Sciatic nerve (tissue), 2 donors: ENCODE data around the gene ELANE. TPM values are rescaled to one million over a fixed set of nuclear protein-coding genes. Genes with fewer than 3 reads are reported as not detected.
A peak's percentile ranks its signal among the peaks of the same experiment; 100 is the strongest.

ENCODE experiments used
- ATAC-seq: fragments of 200-7000 bp; cut with Tn5 transposase; one replicate; pipeline ENCODE4 v1.9.1; 2020; ENCODE audit warnings: mild to moderate bottlenecking, moderate library complexity
- DNase-seq: peaks from one replicate; pipeline ENCODE4 v3.0.0-alpha.2; 2020; ENCODE audit warnings: low spot score
- intact Hi-C: fragments of 100-400 bp; cut with DNase I; formaldehyde crosslinking; loops from one replicate; pipeline ENCODE4 v1.14.2; 2022
- total RNA-seq: library from RNA; stranded (reverse); fragmentation: NEBNext Ultra II Directional; extraction: Animal tissue kit (Norgen Biotek cat#: 25700); gene quantifications from one replicate; pipeline ENCODE4 v1.2.1, GENCODE V29; 2021
- donor health status: DM: no; HTN: no; CAD: no.
- donor health status: DM: no; HTN: no; CAD: no.

Gene ELANE
- 2.1 TPM for total RNA-seq

- DNase-seq (no peak), ATAC-seq (no peak)
- intact Hi-C loops, result no loop called here
Observed at GRCh38 chr19:852136-853013, at the start of gene ELANE. TSS of gene ELANE (plus strand) at chr19:852303. CDS start at chr19:852329, 26 bp downstream.

GRCh38 chr19:802498-803098, 49.5 kb upstream of the ELANE start:
- DNase-seq (no peak), ATAC-seq (no peak)
- intact Hi-C loops, result no loop called here

- intact Hi-C loops, result no loop called here
- DNase-seq (peak; percentile 55), ATAC-seq (no peak)
Observed at GRCh38 chr19:803099-803561, 49.0 kb upstream of the ELANE start.

DNA sequence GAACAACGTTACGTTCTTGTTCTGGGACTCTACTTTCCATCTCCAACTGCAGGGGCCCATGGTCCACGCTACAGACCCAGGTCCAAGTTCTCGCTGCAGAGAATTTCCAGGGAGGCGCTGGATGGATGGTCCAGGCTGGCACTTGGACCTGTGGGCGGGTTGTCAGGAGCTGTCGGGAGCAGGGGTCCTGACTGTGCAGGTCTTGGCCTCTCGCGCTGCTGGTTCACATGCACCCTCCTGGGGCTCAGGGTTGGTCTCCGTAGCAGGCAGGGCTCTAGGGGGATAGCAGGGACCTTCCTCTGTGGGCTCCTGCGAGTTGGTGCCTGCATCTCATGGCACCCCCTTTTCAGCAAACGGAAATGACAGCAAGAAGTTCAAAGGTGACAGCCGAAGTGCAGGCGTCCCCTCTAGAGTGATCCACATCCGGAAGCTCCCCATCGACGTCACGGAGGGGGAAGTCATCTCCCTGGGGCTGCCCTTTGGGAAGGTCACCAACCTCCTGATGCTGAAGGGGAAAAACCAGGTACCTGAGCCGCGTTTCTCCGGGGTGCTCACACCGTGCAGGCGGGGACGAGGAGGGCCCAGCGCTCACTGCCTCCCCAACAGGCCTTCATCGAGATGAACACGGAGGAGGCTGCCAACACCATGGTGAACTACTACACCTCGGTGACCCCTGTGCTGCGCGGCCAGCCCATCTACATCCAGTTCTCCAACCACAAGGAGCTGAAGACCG, 48.3 kb upstream of the ELANE start:
- intact Hi-C loops, result no loop called here
- peak; percentile 57 for DNase-seq
- no peak for ATAC-seq

DNA sequence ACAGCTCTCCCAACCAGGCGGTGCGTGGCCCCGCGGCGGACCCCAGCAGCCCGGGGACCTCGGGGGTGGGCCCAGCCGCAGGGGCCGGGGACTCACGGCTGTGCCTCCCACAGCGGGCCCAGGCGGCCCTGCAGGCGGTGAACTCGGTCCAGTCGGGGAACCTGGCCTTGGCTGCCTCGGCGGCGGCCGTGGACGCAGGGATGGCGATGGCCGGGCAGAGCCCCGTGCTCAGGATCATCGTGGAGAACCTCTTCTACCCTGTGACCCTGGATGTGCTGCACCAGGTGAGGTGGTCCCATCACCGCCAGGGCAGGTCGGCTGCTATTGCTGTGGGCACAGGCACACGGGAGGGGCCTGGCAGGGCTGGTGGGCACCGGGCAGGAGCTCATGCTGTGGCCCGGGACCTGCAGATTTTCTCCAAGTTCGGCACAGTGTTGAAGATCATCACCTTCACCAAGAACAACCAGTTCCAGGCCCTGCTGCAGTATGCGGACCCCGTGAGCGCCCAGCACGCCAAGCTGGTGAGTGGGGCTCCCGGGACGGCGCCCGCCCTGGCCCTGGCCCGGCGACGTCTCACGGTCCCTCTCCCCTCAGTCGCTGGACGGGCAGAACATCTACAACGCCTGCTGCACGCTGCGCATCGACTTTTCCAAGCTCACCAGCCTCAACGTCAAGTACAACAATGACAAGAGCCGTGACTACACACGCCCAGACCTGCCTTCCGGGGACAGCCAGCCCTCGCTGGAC, 47.5 kb upstream of the ELANE start:
- DNase-seq, result peak; percentile 59
- no peak for ATAC-seq
- intact Hi-C loops, result no loop called here

GRCh38 chr19:805166-805551, 46.9 kb upstream of the ELANE start:
- ATAC-seq (no peak), DNase-seq (peak; percentile 55)
- intact Hi-C loops, result no loop called here

- ATAC-seq, result no peak
- DNase-seq, result peak; percentile 54
- intact Hi-C loops, result no loop called here
Observed at GRCh38 chr19:805600-806550, 46.2 kb upstream of the ELANE start.

GRCh38 chr19:806815-807421, 45.2 kb upstream of the ELANE start:
- intact Hi-C loops, result no loop called here
- ATAC-seq (no peak), DNase-seq (peak; percentile 53)

DNA sequence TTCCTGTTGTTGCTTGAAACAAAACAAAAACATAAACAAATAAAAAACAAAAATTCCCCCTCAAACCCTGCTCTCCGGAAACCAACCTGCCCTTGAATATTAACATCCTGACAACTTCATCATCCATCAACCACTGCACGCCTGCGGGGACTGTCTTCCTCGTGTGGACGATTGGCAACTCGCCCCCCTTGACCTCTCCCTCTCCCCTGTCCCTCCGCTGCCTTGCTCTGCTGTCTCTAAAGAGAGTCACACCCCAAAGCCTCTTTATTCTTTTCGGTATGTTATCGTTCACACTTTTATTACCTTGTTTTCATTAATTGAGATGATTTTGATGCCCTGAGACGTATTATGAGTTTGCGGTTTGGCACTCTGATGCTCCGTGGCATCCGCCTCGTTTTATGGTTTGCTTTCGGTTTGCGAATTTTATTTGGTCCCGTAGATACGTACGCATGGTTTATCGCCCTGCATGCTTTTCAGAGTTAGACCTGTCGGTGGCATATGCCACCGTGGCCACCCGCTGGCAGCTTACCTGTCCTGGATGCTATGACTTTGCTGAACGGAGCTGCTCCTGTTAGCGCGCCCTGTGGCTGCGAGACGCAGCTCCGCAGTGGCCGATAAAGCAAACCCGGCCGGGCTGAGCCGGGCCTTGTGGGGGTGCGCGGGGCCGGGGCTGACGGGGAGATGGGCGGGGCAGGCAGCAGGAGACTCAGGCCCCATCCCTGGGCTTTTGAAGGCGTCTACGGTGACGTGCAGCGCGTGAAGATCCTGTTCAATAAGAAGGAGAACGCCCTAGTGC, 44.3 kb upstream of the ELANE start:
- DNase-seq (peak; percentile 53), ATAC-seq (no peak)
- intact Hi-C loops, result no loop called here

DNA sequence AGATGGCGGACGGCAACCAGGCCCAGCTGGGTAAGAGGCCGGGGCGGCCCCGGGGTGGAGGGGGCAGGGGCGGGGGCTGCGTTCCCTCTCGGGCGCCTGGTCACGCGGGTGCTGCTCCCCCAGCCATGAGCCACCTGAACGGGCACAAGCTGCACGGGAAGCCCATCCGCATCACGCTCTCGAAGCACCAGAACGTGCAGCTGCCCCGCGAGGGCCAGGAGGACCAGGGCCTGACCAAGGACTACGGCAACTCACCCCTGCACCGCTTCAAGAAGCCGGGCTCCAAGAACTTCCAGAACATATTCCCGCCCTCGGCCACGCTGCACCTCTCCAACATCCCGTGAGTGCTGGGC, 43.7 kb upstream of the ELANE start:
- ATAC-seq (no peak), DNase-seq (peak; percentile 59)
- intact Hi-C loops, result no loop called here

- DNase-seq, result no peak
- intact Hi-C loops, result no loop called here
Observed at GRCh38 chr19:810077-810855, 41.8 kb upstream of the ELANE start.

DNA sequence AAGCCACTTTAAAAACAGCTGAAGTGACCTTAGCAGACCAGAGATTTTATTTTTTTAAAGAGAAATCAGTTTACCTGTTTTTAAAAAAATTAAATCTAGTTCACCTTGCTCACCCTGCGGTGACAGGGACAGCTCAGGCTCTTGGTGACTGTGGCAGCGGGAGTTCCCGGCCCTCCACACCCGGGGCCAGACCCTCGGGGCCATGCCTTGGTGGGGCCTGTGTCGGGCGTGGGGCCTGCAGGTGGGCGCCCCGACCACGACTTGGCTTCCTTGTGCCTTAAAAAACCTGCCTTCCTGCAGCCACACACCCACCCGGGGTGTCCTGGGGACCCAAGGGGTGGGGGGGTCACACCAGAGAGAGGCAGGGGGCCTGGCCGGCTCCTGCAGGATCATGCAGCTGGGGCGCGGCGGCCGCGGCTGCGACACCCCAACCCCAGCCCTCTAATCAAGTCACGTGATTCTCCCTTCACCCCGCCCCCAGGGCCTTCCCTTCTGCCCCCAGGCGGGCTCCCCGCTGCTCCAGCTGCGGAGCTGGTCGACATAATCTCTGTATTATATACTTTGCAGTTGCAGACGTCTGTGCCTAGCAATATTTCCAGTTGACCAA, 41.1 kb upstream of the ELANE start:
- ATAC-seq, result no peak

More at GRCh38 chr19:810077-810855, 41.8 kb upstream of the ELANE start:
- no peak for ATAC-seq

GRCh38 chr19:811506-812048, 40.5 kb upstream of the ELANE start:
- DNase-seq, result no peak
- intact Hi-C loops, result no loop called here
- ATAC-seq, result no peak

More for the DNA sequence above, 41.1 kb upstream of the ELANE start:
- no peak for DNase-seq
- intact Hi-C loops, result no loop called here

GRCh38 chr19:812049-812746, 39.9 kb upstream of the ELANE start:
- intact Hi-C loops, result no loop called here
- ATAC-seq (no peak), DNase-seq (no peak)

GRCh38 chr19:812747-813218, 39.3 kb upstream of the ELANE start:
- DNase-seq, result no peak
- no peak for ATAC-seq

More at GRCh38 chr19:812747-813218, 39.3 kb upstream of the ELANE start:
- intact Hi-C loops, result no loop called here
